ENCODE measurements around the gene ANGPTL5. TPM values are rescaled to one million over a fixed set of nuclear protein-coding genes. Genes with fewer than 3 reads are reported as not detected.
A peak's percentile ranks its signal among the peaks of the same experiment; 100 is the strongest.

ANGPTL5 gene
- total RNA-seq, 1 donor from 2014 or later = 1.6 TPM

GRCh38 chr11:101929294-101929915 lies 13.1 kb upstream of the ANGPTL5 start:
- H3K4me3 ChIP-seq (ENCODE audit: low read length in 3 of 3) = no peak overlapping the region
- H3K27me3 ChIP-seq (ENCODE audit: control insufficient read depth in 3 of 3, insufficient read depth in 3 of 3, low read length in 3 of 3) = no peaks in the 10 kb centered on the region
- peaks cover 0 to 4% (median 0%) of the 10 kb centered on the region in 3 donors for H3K9me3 ChIP-seq (ENCODE audit: control insufficient read depth in 3 of 3, low read length in 3 of 3)
- no peak overlapping the region for H3K27ac ChIP-seq (ENCODE audit: low read depth, low read length)
- no peaks in the 10 kb centered on the region for H3K36me3 ChIP-seq (ENCODE audit: control insufficient read depth in 3 of 3, insufficient read depth in 3 of 3, low read length in 3 of 3)
- H3K4me1 ChIP-seq (ENCODE audit: control insufficient read depth in 3 of 3, insufficient read depth in 3 of 3, low read length in 3 of 3) = no peaks in the 10 kb centered on the region
- H3K9ac ChIP-seq (ENCODE audit: low read depth in 1 of 3, low read length in 3 of 3) = no peak overlapping the region

GRCh38 chr11:101923554-101923953 lies 7.2 kb upstream of the ANGPTL5 start:
- H3K9me3 ChIP-seq (ENCODE audit: control insufficient read depth in 3 of 3, low read length in 3 of 3) = peaks cover 0 to 2% (median 0%) of the 10 kb centered on the region in 3 donors
- no peaks in the 10 kb centered on the region for H3K4me1 ChIP-seq (ENCODE audit: control insufficient read depth in 3 of 3, insufficient read depth in 3 of 3, low read length in 3 of 3)
- H3K27me3 ChIP-seq (ENCODE audit: control insufficient read depth in 3 of 3, insufficient read depth in 3 of 3, low read length in 3 of 3) = no peaks in the 10 kb centered on the region
- H3K4me3 ChIP-seq (ENCODE audit: low read length in 3 of 3) = no peak overlapping the region
- no peak overlapping the region for H3K9ac ChIP-seq (ENCODE audit: low read depth in 1 of 3, low read length in 3 of 3)
- no peak overlapping the region for H3K27ac ChIP-seq (ENCODE audit: low read depth, low read length)
- no peaks in the 10 kb centered on the region for H3K36me3 ChIP-seq (ENCODE audit: control insufficient read depth in 3 of 3, insufficient read depth in 3 of 3, low read length in 3 of 3)

DNA sequence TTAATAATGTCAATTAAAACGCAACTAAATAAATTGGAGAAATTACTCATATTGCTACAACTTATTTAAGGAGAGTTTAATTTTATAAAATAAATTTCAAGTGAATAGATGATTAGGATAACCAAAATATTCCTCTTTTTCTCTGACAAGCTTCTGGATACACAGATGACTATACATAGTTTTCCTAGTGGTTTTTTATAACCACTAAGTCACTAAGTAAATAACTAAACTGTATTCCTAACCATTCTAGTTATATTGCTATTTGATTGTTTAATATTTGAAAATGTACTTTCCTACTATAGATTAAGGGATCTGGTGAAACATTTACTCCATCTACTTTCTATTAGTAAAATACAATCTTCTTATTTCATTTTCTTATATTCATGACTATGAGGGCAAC lies 4.7 kb upstream of the ANGPTL5 start:
- no peak overlapping the region for H3K4me3 ChIP-seq (ENCODE audit: low read length in 3 of 3)
- no peak overlapping the region for H3K27ac ChIP-seq (ENCODE audit: low read depth, low read length)
- no peak overlapping the region for H3K9ac ChIP-seq (ENCODE audit: low read depth in 1 of 3, low read length in 3 of 3)
- H3K27me3 ChIP-seq (ENCODE audit: control insufficient read depth in 3 of 3, insufficient read depth in 3 of 3, low read length in 3 of 3) = no peaks in the 10 kb centered on the region
- no peaks in the 10 kb centered on the region for H3K36me3 ChIP-seq (ENCODE audit: control insufficient read depth in 3 of 3, insufficient read depth in 3 of 3, low read length in 3 of 3)
- H3K9me3 ChIP-seq (ENCODE audit: control insufficient read depth in 3 of 3, low read length in 3 of 3) = no peaks in the 10 kb centered on the region
- H3K4me1 ChIP-seq (ENCODE audit: control insufficient read depth in 3 of 3, insufficient read depth in 3 of 3, low read length in 3 of 3) = no peaks in the 10 kb centered on the region

DNA sequence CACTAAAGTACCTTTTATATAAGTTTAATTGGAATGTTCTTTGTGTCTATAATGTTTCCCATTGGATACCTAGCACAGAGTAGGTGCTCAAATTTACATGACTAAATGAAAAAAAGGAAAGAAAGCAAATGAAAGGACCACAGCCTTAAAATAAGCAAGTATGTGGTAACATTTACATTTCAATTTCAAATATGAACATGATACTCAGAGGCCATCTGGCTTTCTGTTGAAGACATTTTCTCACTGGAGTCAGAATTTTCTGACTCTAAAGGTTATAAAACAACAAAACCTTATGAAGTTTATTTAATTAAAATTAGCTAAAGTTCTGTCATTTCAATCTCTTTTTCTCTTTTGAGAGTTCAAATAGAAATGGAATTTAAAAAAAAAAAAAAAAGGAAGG lies 904 bp upstream of the ANGPTL5 start:
- H3K9me3 ChIP-seq (ENCODE audit: control insufficient read depth in 3 of 3, low read length in 3 of 3) = no peaks in the 10 kb centered on the region
- no peak overlapping the region for H3K9ac ChIP-seq (ENCODE audit: low read depth in 1 of 3, low read length in 3 of 3)
- no peak overlapping the region for H3K27ac ChIP-seq (ENCODE audit: low read depth, low read length)
- H3K4me1 ChIP-seq (ENCODE audit: control insufficient read depth in 3 of 3, insufficient read depth in 3 of 3, low read length in 3 of 3) = peaks cover 6 to 15% (median 8%) of the 10 kb centered on the region in 3 donors
- H3K27me3 ChIP-seq (ENCODE audit: control insufficient read depth in 3 of 3, insufficient read depth in 3 of 3, low read length in 3 of 3) = no peaks in the 10 kb centered on the region
- H3K4me3 ChIP-seq (ENCODE audit: low read length in 3 of 3) = no peak overlapping the region
- H3K36me3 ChIP-seq (ENCODE audit: control insufficient read depth in 3 of 3, insufficient read depth in 3 of 3, low read length in 3 of 3) = no peaks in the 10 kb centered on the region

- Histone ChIP-seq H3K27ac (ENCODE audit: low read depth, low read length) (peak overlapping the region; percentile 79), H3K27me3 (ENCODE audit: control insufficient read depth in 3 of 3, insufficient read depth in 3 of 3, low read length in 3 of 3) (no peaks in the 10 kb centered on the region), H3K36me3 (ENCODE audit: control insufficient read depth in 3 of 3, insufficient read depth in 3 of 3, low read length in 3 of 3) (no peaks in the 10 kb centered on the region), H3K9me3 (ENCODE audit: control insufficient read depth in 3 of 3, low read length in 3 of 3) (no peaks in the 10 kb centered on the region), H3K9ac (ENCODE audit: low read depth in 1 of 3, low read length in 3 of 3) (no peak overlapping the region), H3K4me1 (ENCODE audit: control insufficient read depth in 3 of 3, insufficient read depth in 3 of 3, low read length in 3 of 3) (peaks cover 6 to 15% (median 8%) of the 10 kb centered on the region in 3 donors), H3K4me3 (ENCODE audit: low read length in 3 of 3) (peak overlapping the region in 2 of 3 donors; percentile 79 to 95)
Observed at GRCh38 chr11:101915791-101916291, 481 bp downstream of the ANGPTL5 start.

- H3K4me1 ChIP-seq (ENCODE audit: control insufficient read depth in 3 of 3, insufficient read depth in 3 of 3, low read length in 3 of 3) = peaks cover 6 to 15% (median 8%) of the 10 kb centered on the region in 3 donors
- peak within 1 kb of the TSS; percentile 65 to 71 (median 69) for H3K9ac ChIP-seq (ENCODE audit: low read depth in 1 of 3, low read length in 3 of 3)
- H3K36me3 ChIP-seq (ENCODE audit: control insufficient read depth in 3 of 3, insufficient read depth in 3 of 3, low read length in 3 of 3) = no peaks in the 10 kb centered on the region
- peak within 1 kb of the TSS; percentile 79 to 95 (median 86) for H3K4me3 ChIP-seq (ENCODE audit: low read length in 3 of 3)
- H3K27me3 ChIP-seq (ENCODE audit: control insufficient read depth in 3 of 3, insufficient read depth in 3 of 3, low read length in 3 of 3) = no peaks in the 10 kb centered on the region
- no peaks in the 10 kb centered on the region for H3K9me3 ChIP-seq (ENCODE audit: control insufficient read depth in 3 of 3, low read length in 3 of 3)
- peak within 1 kb of the TSS; percentile 79 for H3K27ac ChIP-seq (ENCODE audit: low read depth, low read length)
Observed at GRCh38 chr11:101914738-101915426, 1.4 kb downstream of the ANGPTL5 start, which contains the start of gene CEP126. Gene CEP126 (plus strand): TSS chr11:101915010. CDS start chr11:101915285, 275 bp downstream.

DNA sequence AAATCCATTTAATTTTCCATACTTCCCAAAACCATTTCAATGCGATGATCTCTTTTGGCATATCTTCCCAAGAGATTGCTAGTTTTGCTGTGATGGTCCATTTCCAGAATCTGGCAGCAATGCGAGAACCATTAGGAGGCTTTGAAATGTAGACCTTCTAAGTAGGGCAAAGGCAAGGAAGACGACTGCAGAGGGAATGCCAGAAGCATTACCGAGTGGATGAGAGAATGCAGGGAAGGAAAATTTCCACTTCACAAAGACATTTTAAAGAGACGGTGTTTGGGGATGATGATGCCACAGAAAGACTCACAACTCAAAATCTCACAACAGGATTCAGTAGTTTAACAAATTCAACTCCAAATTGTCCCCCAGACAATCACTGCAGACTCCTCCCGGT lies 2.0 kb downstream of the ANGPTL5 start:
- Histone ChIP-seq H3K27ac (ENCODE audit: low read depth, low read length) (peak overlapping the region; percentile 79), H3K9ac (ENCODE audit: low read depth in 1 of 3, low read length in 3 of 3) (peak overlapping the region; percentile 27 to 71 (median 42)), H3K9me3 (ENCODE audit: control insufficient read depth in 3 of 3, low read length in 3 of 3) (no peaks in the 10 kb centered on the region), H3K36me3 (ENCODE audit: control insufficient read depth in 3 of 3, insufficient read depth in 3 of 3, low read length in 3 of 3) (no peaks in the 10 kb centered on the region), H3K4me1 (ENCODE audit: control insufficient read depth in 3 of 3, insufficient read depth in 3 of 3, low read length in 3 of 3) (peaks cover 6 to 15% (median 8%) of the 10 kb centered on the region in 3 donors), H3K4me3 (ENCODE audit: low read length in 3 of 3) (peak overlapping the region; percentile 79 to 95 (median 86)), H3K27me3 (ENCODE audit: control insufficient read depth in 3 of 3, insufficient read depth in 3 of 3, low read length in 3 of 3) (no peaks in the 10 kb centered on the region)

DNA sequence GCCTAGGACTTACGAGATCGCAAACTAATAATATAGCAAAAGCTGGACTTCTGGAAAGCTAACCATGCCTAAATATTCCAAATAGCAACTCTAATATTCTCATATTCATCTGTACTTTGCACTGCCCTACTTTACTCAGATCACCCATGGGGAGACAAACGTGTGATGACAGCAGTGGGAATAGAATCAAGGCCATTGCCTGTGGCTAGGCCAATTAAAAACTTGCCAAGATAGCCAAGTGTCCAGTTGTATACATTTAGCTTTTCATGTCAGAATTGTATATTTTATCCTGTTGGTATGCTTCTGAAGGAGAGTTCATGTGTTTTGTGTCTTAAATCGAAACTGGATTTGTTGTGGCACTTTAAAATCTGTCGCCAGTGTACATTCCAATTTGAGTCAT lies 2.7 kb downstream of the ANGPTL5 start:
- H3K4me3 ChIP-seq (ENCODE audit: low read length in 3 of 3) = no peak overlapping the region
- no peaks in the 10 kb centered on the region for H3K9me3 ChIP-seq (ENCODE audit: control insufficient read depth in 3 of 3, low read length in 3 of 3)
- no peaks in the 10 kb centered on the region for H3K36me3 ChIP-seq (ENCODE audit: control insufficient read depth in 3 of 3, insufficient read depth in 3 of 3, low read length in 3 of 3)

GRCh38 chr11:101912823-101913284 lies 3.5 kb downstream of the ANGPTL5 start:
- Histone ChIP-seq H3K9ac (ENCODE audit: low read depth in 1 of 3, low read length in 3 of 3) (no peak overlapping the region), H3K4me3 (ENCODE audit: low read length in 3 of 3) (no peak overlapping the region), H3K36me3 (ENCODE audit: control insufficient read depth in 3 of 3, insufficient read depth in 3 of 3, low read length in 3 of 3) (no peaks in the 10 kb centered on the region), H3K4me1 (ENCODE audit: control insufficient read depth in 3 of 3, insufficient read depth in 3 of 3, low read length in 3 of 3) (peaks cover 6 to 15% (median 8%) of the 10 kb centered on the region in 3 donors), H3K27ac (ENCODE audit: low read depth, low read length) (no peak overlapping the region), H3K27me3 (ENCODE audit: control insufficient read depth in 3 of 3, insufficient read depth in 3 of 3, low read length in 3 of 3) (no peaks in the 10 kb centered on the region), H3K9me3 (ENCODE audit: control insufficient read depth in 3 of 3, low read length in 3 of 3) (no peaks in the 10 kb centered on the region)

More for the DNA sequence above, 2.7 kb downstream of the ANGPTL5 start:
- Histone ChIP-seq H3K27me3 (ENCODE audit: control insufficient read depth in 3 of 3, insufficient read depth in 3 of 3, low read length in 3 of 3) (no peaks in the 10 kb centered on the region), H3K27ac (ENCODE audit: low read depth, low read length) (no peak overlapping the region), H3K9ac (ENCODE audit: low read depth in 1 of 3, low read length in 3 of 3) (no peak overlapping the region), H3K4me1 (ENCODE audit: control insufficient read depth in 3 of 3, insufficient read depth in 3 of 3, low read length in 3 of 3) (peaks cover 6 to 15% (median 8%) of the 10 kb centered on the region in 3 donors)

GRCh38 chr11:101909087-101909486 lies 7.2 kb downstream of the ANGPTL5 start:
- Histone ChIP-seq H3K36me3 (ENCODE audit: control insufficient read depth in 3 of 3, insufficient read depth in 3 of 3, low read length in 3 of 3) (no peaks in the 10 kb centered on the region), H3K9ac (ENCODE audit: low read depth in 1 of 3, low read length in 3 of 3) (no peak overlapping the region), H3K27ac (ENCODE audit: low read depth, low read length) (no peak overlapping the region), H3K27me3 (ENCODE audit: control insufficient read depth in 3 of 3, insufficient read depth in 3 of 3, low read length in 3 of 3) (no peaks in the 10 kb centered on the region), H3K4me1 (ENCODE audit: control insufficient read depth in 3 of 3, insufficient read depth in 3 of 3, low read length in 3 of 3) (peaks cover under 1 to 1% (median 1%) of the 10 kb centered on the region in 3 donors), H3K9me3 (ENCODE audit: control insufficient read depth in 3 of 3, low read length in 3 of 3) (no peaks in the 10 kb centered on the region), H3K4me3 (ENCODE audit: low read length in 3 of 3) (no peak overlapping the region)
